Transverse colon (tissue), 4 donors: ENCODE measurements around the gene MAP1LC3B. TPM values are rescaled to one million over a fixed set of nuclear protein-coding genes. Genes with fewer than 3 reads are reported as not detected.
A peak's percentile ranks its signal among the peaks of the same experiment; 100 is the strongest.

Source experiments
- DNase-seq: peaks from one replicate; pipeline ENCODE4 v3.0.0-alpha.2; 2019
- H3K27ac ChIP-seq, 4 donors: fragments of 200-600 bp; sonication (generic); 2 replicates each; pipeline ENCODE4 v1.5.1; 2016 to 2018; ENCODE audit warnings: inconsistent platforms in 4 of 4
- H3K27me3 ChIP-seq: fragments of 200-600 bp; sonication (generic); 2 replicates; pipeline ENCODE4 v1.5.1; 2017; ENCODE audit warnings: inconsistent platforms
- H3K36me3 ChIP-seq, 4 donors: fragments of 200-600 bp; sonication (generic); 2 replicates each; pipeline ENCODE4 v1.5.1; 2017 to 2019; ENCODE audit warnings: inconsistent platforms in 4 of 4
- H3K4me1 ChIP-seq, 4 donors: fragments of 200-600 bp; sonication (generic); 2 replicates each; pipeline ENCODE4 v1.5.1; 2017 to 2020; ENCODE audit warnings: inconsistent platforms in 4 of 4
- H3K4me3 ChIP-seq, 4 donors: fragments of 200-600 bp; sonication (generic); 1 replicate in 1 of 4; 2 replicates in 3 of 4; pipeline versions ENCODE4 v1.5.1 to v1.6.1; 2017 to 2019; ENCODE audit warnings: inconsistent platforms in 4 of 4
- H3K9me3 ChIP-seq, 2 donors: fragments of 200-600 bp; sonication (generic); 2 replicates each; pipeline ENCODE4 v1.5.1; 2017 to 2019; ENCODE audit warnings: inconsistent platforms in 2 of 2
- EP300 ChIP-seq: sonication (generic); formaldehyde crosslinking; IDR thresholded peaks from one replicate; pipeline ENCODE4 v1.6.1; 2017; ENCODE audit warnings: antibody characterized with exemption, low read depth
- POLR2A ChIP-seq: fragments of 450-650 bp; IDR thresholded peaks from one replicate; pipeline ENCODE4 v1.6.1; 2016; ENCODE audit warnings: antibody characterized with exemption, mild to moderate bottlenecking, moderate library complexity
- POLR2AphosphoS5 ChIP-seq, 3 donors: sonication (generic); formaldehyde crosslinking; IDR thresholded peaks; one replicate each; pipeline ENCODE4 v1.6.1; 2016; ENCODE audit warnings: antibody characterized with exemption in 3 of 3
- WGBS, 2 donors: methylation state at CpG; one replicate each; pipeline ENCODE4 v1.1.5; 2018; ENCODE audit warnings: low coverage in 1 of 2; 5-methylcytosine and 5-hydroxymethylcytosine counted together
- in situ Hi-C, 4 donors: fragments of 200-750 bp; cut with MboI; loops; one replicate each; pipeline versions ENCODE4 v1.15.0 to v1.15.1; 2017; ENCODE audit warnings: low sequenced_read_pairs in 3 of 4, low pct_ligation_motif_present in 1 of 4, low pct_unique_long_range_greater_than_20kb in 1 of 4
- intact Hi-C: fragments of 100-400 bp; cut with DNase I; formaldehyde crosslinking; loops from one replicate; pipeline ENCODE4 v1.15.1; 2023; ENCODE audit warnings: low total_unique reads
- total RNA-seq, 4 donors: library from RNA; depleted of rRNA; stranded (reverse); fragments of >200 nt; gene quantifications; one replicate each; pipeline ENCODE4 v1.1.0, GENCODE V29; 2016
- TF ChIP-seq, protein P1 (sequence below), 5 experiments: fragments of 200-600 bp in 3 of 5; fragments of 450-650 bp in 2 of 5; sonication (generic) in 3 of 5; IDR thresholded peaks; 1 replicate in 2 of 5; 2 replicates in 3 of 5; pipeline ENCODE4 v1.5.1; 2016 to 2017; ENCODE audit warnings: antibody characterized with exemption in 5 of 5, inconsistent platforms in 3 of 5, mild to moderate bottlenecking in 2 of 5, moderate library complexity in 1 of 5

MAP1LC3B gene
- total RNA-seq, 4 donors from 2014 or later: 15.7 to 69.5 (median 39.9) TPM

DNA sequence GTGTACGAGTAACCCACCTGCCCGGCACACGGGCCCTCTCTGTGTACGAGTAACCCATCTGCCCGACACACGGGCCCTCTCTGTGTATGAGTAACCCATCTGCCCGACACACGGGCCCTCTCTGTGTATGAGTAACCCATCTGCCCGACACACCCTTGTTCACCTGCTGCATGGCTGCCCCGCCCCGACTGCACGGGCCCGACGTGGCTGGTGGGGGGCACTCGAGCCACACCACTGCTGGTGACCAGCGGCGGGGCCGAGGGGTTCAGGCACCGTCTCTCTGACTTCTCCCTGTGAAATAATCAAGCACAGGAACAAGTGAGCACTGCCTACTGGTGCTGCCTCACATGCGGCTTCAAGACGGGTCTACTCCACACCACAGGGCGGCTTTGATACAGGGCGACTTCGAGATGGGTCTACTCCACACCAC lies 22.1 kb downstream of the MAP1LC3B start:
- Histone ChIP-seq H3K36me3 (peaks cover 0 to 41% (median 10%) of the 10 kb centered on the region in 4 donors), H3K27me3 (no peaks in the 10 kb centered on the region), H3K9me3 (no peaks in the 10 kb centered on the region), H3K4me1 (peaks cover 0 to 10% (median 0%) of the 10 kb centered on the region in 4 donors), H3K4me3 (no peak overlapping the region), H3K27ac (no peak overlapping the region)
- TF ChIP-seq, protein P1, sequence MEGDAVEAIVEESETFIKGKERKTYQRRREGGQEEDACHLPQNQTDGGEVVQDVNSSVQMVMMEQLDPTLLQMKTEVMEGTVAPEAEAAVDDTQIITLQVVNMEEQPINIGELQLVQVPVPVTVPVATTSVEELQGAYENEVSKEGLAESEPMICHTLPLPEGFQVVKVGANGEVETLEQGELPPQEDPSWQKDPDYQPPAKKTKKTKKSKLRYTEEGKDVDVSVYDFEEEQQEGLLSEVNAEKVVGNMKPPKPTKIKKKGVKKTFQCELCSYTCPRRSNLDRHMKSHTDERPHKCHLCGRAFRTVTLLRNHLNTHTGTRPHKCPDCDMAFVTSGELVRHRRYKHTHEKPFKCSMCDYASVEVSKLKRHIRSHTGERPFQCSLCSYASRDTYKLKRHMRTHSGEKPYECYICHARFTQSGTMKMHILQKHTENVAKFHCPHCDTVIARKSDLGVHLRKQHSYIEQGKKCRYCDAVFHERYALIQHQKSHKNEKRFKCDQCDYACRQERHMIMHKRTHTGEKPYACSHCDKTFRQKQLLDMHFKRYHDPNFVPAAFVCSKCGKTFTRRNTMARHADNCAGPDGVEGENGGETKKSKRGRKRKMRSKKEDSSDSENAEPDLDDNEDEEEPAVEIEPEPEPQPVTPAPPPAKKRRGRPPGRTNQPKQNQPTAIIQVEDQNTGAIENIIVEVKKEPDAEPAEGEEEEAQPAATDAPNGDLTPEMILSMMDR (IDR thresholded peaks at IDR 0.05): no peak
- TF ChIP-seq POLR2A (no peak), POLR2AphosphoS5 (IDR thresholded peaks at IDR 0.05) (no peak), EP300 (no peak)
- DNase-seq: no peak
- intact Hi-C loops (loop anchor here (10.0 kb wide), 2 partner anchors 81 to 131 kb away; partner anchors contain the start of gene ZCCHC14), in situ Hi-C loops (loop anchor here in 2 of 4 donors (10.0 to 25.0 kb wide), 3 partner anchors 221 to 348 kb away; partner anchors contain the start of gene KLHDC4 (in 1 of the 2))
- 69% methylated on average over 24 of the region's 24 CpGs; no CpG with 5 or more reads in 1 of the 2 donors for WGBS, 2 donors

DNA sequence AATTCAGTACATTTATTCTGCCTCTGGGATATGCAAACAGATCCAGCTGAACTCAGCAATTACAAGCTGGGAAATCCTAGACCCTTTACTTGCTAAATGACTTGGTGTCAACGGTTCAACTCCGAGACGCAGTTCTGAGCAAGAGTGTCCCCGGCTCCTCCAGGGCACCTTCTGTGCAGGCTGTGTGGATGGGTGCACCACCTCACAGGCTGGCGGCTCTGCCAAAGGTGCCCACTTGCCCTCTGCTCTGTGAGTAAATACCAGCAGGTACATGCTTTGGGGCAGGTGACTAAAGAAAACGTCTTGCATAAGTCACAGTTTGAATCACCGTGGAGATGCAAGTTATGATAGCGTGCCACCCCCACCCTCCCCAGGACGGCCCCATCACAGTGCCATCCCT lies 23.3 kb downstream of the MAP1LC3B start:
- 88% methylated on average over 8 of the region's 9 CpGs; no CpG with 5 or more reads in 1 of the 2 donors for WGBS, 2 donors
- no peak for DNase-seq
- intact Hi-C loops: loop anchor here (10.0 kb wide), 2 partner anchors 79 to 129 kb away; partner anchors contain the start of gene ZCCHC14
- Histone ChIP-seq H3K9me3 (no peaks in the 10 kb centered on the region), H3K36me3 (peaks cover 0 to 39% (median 12%) of the 10 kb centered on the region in 4 donors), H3K27ac (no peak overlapping the region), H3K4me3 (no peak overlapping the region), H3K4me1 (peaks cover 0 to 10% (median 0%) of the 10 kb centered on the region in 4 donors), H3K27me3 (no peaks in the 10 kb centered on the region)
- TF ChIP-seq EP300 (no peak), POLR2AphosphoS5 (IDR thresholded peaks at IDR 0.05) (no peak), POLR2A (no peak)
- TF ChIP-seq, protein P1 (IDR thresholded peaks at IDR 0.05): no peak
- in situ Hi-C loops: loop anchor here in 2 of 4 donors (10.0 to 25.0 kb wide), 3 partner anchors 219 to 347 kb away; partner anchors contain the start of gene KLHDC4 (in 1 of the 2)

DNA sequence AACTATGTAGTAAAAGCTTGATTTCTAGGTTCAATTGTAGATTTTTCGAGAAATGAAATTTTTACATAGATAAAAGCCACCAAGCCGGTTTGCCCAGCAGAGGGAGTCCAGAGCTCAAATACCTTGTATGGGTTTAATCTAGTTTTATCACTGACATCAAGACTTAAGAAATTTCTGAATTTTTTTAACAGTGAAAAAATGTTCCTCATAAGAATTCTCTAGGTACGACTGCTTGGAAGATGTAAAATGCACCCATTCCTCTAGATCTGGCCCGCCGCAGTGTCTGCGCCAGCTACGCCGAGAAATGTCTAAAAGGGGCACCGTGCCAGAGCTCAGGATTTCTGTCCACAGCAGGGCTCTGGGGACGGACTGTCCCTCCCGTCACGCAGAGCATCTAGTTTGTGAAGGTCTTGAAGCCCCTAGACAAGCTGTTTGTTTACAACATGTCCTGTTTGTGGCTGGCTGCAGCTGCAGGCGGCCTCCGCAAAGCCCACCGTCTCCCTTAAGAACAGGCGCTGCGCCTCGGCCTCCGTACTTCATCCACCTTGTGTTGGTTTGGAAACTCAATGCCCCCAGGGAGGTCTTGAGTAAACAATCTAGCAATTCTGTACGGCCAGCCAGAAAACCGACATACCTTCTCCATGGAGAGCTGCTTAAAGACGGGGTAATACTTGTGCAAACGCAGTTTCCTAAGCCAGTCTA lies 24.8 kb downstream of the MAP1LC3B start:
- intact Hi-C loops (loop anchor here (10.0 kb wide), 2 partner anchors 78 to 128 kb away; partner anchors contain the start of gene ZCCHC14), in situ Hi-C loops (loop anchor here in 2 of 4 donors (10.0 to 25.0 kb wide), 3 partner anchors 218 to 345 kb away; partner anchors contain the start of gene KLHDC4 (in 1 of the 2))
- H3K27ac ChIP-seq: no peak overlapping the region
- no peaks in the 10 kb centered on the region for H3K27me3 ChIP-seq
- peak; percentile 42 for DNase-seq
- H3K4me3 ChIP-seq: no peak overlapping the region
- TF ChIP-seq EP300: no peak
- TF ChIP-seq, protein P1 (IDR thresholded peaks at IDR 0.05): peak; percentile 61 to 72 (median 66)
- H3K9me3 ChIP-seq: no peaks in the 10 kb centered on the region
- WGBS, 2 donors: 45 to 84% methylated on average over 2 to 23 of the region's 23 CpGs
- peaks cover 0 to 37% (median 12%) of the 10 kb centered on the region in 4 donors for H3K36me3 ChIP-seq
- peaks cover 0 to 10% (median 0%) of the 10 kb centered on the region in 4 donors for H3K4me1 ChIP-seq

DNA sequence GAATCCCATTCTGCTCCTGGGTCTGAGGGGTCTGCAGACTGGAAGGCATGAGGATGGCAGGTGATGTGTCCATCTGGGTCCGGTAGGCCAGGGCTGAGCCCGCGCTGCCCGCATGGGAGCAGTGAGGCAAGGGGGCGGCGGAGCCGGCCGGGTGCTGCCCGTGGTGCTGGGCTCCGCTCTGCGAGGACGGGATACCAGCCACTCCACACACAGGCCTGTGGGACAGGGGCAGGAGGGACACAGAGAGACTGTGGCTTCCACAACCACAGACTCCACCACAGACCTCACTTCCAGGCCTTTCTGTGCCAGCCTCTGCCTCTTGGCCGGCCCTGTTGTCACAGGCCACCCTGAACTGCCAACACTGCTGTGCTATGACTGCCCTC lies 25.4 kb downstream of the MAP1LC3B start:
- Histone ChIP-seq H3K27ac (no peak overlapping the region), H3K9me3 (no peaks in the 10 kb centered on the region), H3K36me3 (peaks cover 0 to 36% (median 9%) of the 10 kb centered on the region in 4 donors), H3K4me3 (no peak overlapping the region), H3K27me3 (no peaks in the 10 kb centered on the region), H3K4me1 (peaks cover 0 to 10% (median 0%) of the 10 kb centered on the region in 4 donors)
- no peak for TF ChIP-seq POLR2A
- TF ChIP-seq, protein P1 (IDR thresholded peaks at IDR 0.05): no peak
- no peak for TF ChIP-seq POLR2AphosphoS5 (IDR thresholded peaks at IDR 0.05)
- TF ChIP-seq EP300: no peak
- in situ Hi-C loops (loop anchor here in 2 of 4 donors (10.0 to 25.0 kb wide), 3 partner anchors 217 to 345 kb away; partner anchors contain the start of gene KLHDC4 (in 1 of the 2)), intact Hi-C loops (loop anchor here (10.0 kb wide), 2 partner anchors 77 to 127 kb away; partner anchors contain the start of gene ZCCHC14)
- no peak for DNase-seq
- WGBS, 2 donors: 97% methylated on average over 10 of the region's 13 CpGs; no CpG with 5 or more reads in 1 of the 2 donors
